ENCODE measurements around the gene SPCS2. TPM values are rescaled to one million over a fixed set of nuclear protein-coding genes. Genes with fewer than 3 reads are reported as not detected.

SPCS2 gene
- total and polyA plus RNA-seq, 2 of the 8 experiments (the other 6 are each of a cell fraction or from before 2014, with no cell fraction given) = 92.7 to 161 TPM

GRCh38 chr11:74988541-74989259 is 39.6 kb downstream of the SPCS2 start, which contains the start of gene NEU3 (continued):
- peak in 1 of 2 experiments; percentile 17; a peak in 1 of 3 replicates for TF ChIP-seq EP300 (IDR thresholded peaks at IDR 0.05; ENCODE audit: borderline replicate concordance in 1 of 2, low read depth in 2 of 2, low read length in 2 of 2)
- TF ChIP-seq SAP30 (IDR thresholded peaks at IDR 0.05; ENCODE audit: insufficient read depth, insufficient replicate concordance, low read length) = no peak
- TF ChIP-seq GTF2F1 (IDR thresholded peaks at IDR 0.05; ENCODE audit: borderline replicate concordance, low read depth, low read length) = no peak
- TF ChIP-seq RFX5 (IDR thresholded peaks at IDR 0.05; ENCODE audit: borderline replicate concordance, low read depth, low read length) = no peak
- TF ChIP-seq HDAC2 (IDR thresholded peaks at IDR 0.05; ENCODE audit: borderline replicate concordance in 1 of 2, low read depth in 2 of 2, low read length in 2 of 2) = no peak
- TF ChIP-seq RBBP5 (IDR thresholded peaks at IDR 0.05; ENCODE audit: borderline replicate concordance, low read depth, low read length) = no peak
- peak; percentile 38 for TF ChIP-seq PHF8 (conservative IDR thresholded peaks at IDR 0.05; ENCODE audit: low read depth, low read length)
- 0 out of 2 replicates have a peak, but pooled peaks have one; percentile 19 for TF ChIP-seq EGR1 (IDR thresholded peaks at IDR 0.05; ENCODE audit: borderline replicate concordance, low read depth, low read length)
- no peak for TF ChIP-seq JUN (IDR thresholded peaks at IDR 0.05; ENCODE audit: low read depth, low read length)
- TF ChIP-seq BRCA1 (IDR thresholded peaks at IDR 0.05; ENCODE audit: low read depth, low read length) = no peak
- TF ChIP-seq MAX (IDR thresholded peaks at IDR 0.05) = no peak; the same call in 1 of the 2 replicates
- peak; percentile 77 for TF ChIP-seq ASH2L (IDR thresholded peaks at IDR 0.05; ENCODE audit: low read length)
- TF ChIP-seq USF2 (IDR thresholded peaks at IDR 0.05; ENCODE audit: low read length) = no peak
- TF ChIP-seq TEAD4 (IDR thresholded peaks at IDR 0.05; ENCODE audit: low read depth, low read length) = no peak
- TF ChIP-seq EZH2 (IDR thresholded peaks at IDR 0.05; ENCODE audit: low read depth, low read length, severe bottlenecking) = no peak
- TF ChIP-seq NANOG (IDR thresholded peaks at IDR 0.05; ENCODE audit: insufficient read depth, low read depth, low read length, poor library complexity, severe bottlenecking) = no peak
- TF ChIP-seq FOSL1 (IDR thresholded peaks at IDR 0.05; ENCODE audit: insufficient read depth, low read depth, low read length) = no peak
- TF ChIP-seq HDAC6 (IDR thresholded peaks at IDR 0.05; ENCODE audit: low read depth, low read length) = no peak
- no peak for TF ChIP-seq GABPA (IDR thresholded peaks at IDR 0.05; ENCODE audit: borderline replicate concordance, insufficient read depth, low read length)

Measured in H1 (cell line).